HG03460 (cell line): Measurements from ENCODE around the gene SHB.

Experiments used
- ATAC-seq: cut with Tn5 transposase; IDR thresholded peaks from one replicate; pipeline ENCODE4 v1.9.1; 2021; ENCODE audit not compliant: unreplicated experiment

The SHB gene

DNA sequence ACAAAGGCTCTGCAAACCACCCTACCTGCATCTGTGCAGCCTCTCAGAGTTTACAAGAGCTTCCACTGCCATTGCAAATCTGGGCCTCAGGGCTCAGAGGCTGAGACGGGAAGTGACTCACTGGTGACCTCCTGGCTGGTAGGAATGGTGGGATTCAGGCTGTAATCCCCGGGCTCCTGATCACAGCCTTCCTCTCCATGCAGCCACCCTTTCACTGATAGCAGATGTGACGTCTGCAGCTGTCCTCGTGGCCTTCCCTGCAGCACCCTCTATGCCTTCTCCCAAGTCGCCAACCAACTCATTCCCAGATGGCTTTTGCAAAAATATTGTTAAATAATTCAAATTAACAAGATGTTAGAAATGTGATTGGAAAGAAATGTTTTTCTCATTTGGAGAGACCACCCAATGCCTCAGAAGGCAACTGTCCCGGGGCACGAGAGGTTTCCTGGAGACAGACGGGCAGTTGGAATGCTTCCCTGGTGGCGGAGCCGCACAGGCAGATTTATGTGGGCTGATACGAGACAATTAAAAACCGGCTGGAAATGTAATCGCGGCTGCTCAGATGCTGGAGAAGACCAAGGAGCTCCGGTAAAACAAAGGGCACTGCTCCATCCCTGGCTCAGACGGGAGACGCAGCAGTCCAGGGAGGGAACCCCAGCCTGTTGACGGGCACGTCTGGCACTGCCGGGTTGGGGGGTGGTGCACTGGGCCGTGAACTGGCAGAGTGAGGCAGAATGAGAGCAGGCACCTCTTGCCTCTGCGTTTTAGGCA lies 130.7 kb downstream of the SHB start:
- ATAC-seq, result no peak

DNA sequence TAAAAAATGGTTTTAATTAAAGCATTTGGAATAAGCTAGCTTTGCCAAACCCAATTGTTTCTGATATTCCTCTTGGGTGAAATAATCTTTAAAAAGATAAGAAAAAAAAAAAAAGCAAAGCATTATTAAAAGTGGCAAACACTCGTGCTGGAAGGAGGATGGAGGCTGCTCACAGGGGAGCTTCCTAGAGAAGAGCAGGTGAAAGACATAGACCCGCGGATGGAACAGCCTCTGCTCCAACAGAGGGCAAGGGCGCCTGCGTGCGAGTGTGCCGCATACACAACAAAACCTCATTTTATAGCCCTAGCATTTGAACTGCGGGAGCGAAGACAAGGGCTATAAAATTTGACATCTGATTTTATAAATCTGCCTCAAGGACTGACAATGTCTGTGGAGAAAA lies 131.7 kb downstream of the SHB start:
- ATAC-seq, result no peak

DNA sequence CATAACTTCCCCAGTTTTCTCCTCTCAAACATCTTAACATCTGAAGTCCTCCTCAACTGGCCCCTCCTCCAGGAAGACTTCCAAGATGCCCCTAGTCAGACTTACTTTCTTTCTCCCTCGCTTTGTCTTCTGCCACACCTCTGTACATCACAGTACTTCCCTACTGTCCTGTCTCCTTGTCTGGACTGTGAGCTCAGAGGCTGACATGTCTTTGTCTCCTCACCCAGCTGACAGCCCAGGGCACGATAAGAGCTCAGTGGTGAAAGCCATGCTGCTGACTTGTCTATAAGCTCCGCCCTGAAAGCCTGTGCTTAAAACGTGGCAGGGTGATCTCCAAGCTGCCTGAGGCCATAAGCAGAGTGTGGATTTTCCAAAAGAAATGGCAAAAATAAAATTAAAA lies 132.1 kb downstream of the SHB start:
- ATAC-seq, result no peak

DNA sequence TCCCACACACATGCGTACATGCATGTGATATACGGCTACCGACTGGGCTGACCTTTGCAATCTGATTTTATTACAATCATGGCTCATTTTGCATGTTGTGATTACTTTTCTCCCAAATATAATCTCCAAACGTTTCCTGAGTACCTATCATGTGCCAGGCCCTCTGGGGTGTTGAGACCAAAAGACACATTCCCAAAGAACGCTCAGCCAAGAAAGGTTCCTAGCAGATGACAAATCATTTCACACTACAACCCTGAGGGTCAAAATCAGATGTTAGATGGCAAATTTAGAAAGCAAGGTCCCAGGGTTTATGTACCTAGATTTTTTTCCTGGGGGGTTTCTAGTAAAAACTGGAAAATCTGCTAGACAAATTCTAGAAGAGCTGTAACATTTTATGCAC lies 132.7 kb downstream of the SHB start:
- ATAC-seq, result no peak

DNA sequence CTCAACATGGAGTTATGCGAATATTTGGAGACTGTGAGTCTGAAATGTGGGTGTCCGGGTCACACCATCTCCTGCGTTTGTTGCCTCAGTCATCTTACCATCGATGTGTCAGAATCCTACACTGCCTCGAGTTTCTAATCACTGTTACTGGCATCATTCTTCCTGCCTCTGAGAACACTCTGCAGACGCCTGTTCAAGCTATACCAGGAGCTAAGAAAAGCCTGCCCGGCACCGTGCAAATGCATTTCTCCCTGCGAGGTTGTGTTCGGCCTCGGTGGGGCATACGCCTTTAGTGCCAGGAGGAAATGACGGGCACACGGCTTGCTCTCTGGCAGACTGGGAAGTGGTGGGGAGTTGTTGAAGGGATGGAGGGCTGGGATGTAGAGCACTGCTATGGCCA lies 133.9 kb downstream of the SHB start:
- ATAC-seq, result no peak

DNA sequence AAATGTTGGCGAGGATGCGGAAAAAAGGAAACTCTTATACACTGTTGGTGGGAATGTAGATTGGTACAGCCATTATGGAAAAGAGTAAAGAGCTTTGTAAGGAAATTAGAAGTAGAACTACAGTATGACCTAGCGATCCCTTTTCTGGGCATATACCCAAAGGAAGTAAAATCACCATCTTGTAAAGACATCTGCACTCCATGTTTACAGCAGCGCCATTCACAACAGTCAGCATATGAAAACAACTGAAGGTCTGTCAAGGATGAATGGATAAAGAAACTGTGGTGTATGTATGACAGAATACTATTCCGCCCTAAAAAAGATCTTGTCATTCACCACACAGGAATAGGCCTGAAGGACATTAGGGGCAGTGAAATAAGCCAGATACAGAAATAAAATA lies 137.4 kb downstream of the SHB start:
- no peak for ATAC-seq

DNA sequence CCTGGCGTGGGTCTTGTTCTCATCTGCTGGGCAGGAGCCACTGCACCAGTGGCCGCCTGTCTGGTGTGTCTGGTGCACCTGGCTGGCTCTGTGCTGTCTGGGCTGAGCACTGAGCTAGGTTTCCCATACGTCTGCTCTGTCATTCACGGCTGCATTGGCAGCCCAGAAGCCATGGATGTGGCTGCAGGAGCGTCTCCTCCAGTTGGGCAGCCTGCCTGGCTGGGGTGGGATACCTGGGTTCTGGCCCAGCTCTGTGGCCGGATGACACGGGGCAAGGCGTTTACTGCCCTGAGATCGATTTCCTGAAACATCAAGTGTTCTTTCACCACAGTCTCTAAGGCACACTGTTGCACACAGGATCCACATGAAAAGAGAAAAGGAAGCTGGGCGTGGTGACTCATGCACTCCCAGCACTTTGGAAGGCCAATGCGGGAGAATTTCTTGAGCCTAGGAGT lies 139.6 kb downstream of the SHB start:
- ATAC-seq, result no peak

DNA sequence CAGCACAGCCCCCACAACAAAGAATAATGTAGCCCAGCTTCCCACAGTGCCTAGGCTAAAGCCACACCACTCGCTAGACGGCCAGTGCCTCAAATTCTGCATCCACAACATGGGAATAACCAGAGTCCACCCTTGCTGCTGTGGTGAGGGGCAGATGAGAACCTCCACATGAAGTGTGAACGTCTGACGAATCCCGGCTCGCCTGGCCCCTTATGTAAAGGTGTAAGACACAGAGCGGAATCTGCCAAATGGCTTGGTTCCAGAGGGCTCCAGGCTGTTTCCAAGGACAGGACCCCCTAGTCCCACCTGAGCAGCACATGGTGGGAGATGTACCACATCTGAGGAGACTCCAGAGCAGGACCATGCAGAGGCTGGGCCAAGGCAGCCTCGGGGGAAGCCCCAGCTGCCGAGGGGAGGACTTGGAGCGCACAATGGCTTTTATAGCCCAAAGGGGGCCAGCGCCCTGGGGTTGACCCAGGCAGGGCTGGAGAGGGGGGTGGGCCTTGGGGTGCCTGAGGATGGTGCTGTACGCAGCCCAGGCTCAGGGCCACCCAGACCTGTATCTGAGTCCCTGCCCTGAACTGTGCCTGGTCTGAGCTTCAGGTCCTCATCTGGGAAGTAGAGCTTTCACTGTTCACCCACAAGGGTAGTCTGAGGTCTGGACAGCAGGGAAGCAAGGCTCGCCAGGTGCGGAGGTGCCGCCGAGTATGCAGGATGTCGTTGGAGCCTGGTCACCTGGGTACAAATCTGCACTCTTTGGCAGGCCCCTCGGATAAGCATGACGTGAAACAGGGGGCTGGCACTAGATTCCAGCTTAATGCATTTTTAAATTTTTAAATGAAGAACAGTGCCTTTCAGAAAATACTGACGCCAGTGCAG lies 140.2 kb downstream of the SHB start:
- no peak for ATAC-seq

DNA sequence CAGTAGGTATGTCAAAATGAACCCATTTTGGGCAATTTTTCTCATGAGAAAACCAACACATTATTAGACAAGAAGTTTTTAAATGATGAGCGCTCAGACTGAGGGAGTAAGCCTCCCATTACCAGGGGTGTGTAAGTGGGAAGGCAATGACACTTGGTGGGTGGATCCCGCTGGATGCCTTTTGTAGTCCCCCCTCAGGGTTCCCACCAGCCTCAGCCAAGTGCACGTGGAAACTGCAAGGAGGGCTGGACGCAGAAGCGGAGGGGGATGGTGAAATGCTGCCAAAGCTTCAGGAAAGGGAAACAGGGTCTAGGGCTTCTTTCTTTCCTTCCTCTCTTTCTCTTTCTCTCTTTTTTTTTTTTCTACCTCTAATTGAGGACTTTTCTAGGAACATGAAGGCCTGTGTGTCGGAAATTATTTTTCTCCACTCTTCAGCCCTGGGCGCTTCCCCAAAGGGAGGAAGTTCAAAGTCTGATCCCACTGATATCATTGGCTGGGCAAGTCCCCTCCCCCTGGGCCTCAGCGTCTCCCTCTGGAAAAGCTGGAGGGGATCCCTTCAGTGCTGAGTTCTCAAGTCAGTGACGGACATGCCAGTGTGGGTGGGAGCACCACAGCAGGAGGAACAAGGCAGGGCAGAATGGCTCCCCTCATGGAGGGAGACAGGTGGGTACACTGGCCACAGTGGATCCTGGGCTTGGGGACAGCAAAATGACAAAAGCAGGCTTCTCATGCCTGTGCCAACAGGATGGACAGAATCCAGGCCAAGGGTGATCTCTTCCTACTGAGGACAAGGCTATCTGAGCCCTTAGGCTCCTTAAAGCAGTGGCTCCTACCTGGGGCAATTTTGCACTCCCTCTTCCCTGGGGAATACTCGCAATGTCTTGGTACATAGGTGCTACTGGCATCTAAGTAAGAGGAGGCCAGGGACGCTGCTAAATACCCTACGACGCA lies 141.2 kb downstream of the SHB start:
- ATAC-seq, result no peak

DNA sequence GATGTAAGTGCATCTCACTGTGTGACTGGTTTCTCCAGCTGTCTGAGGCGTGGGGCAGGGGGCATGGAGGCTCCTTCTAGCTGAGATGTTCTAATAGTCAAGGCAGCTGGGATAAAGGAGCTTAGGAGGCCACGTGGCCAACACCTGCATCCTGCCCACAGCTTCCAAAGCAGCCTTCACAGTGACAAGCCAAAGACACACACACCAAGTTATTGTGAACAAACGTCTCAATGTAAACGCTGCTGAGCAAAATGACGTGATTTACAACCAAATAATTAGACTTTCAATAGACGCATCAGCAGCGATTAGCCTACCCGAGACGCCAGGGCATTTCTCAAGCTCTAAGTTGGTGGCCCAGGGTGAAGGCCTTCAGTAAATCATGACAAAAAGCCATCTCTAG lies 141.9 kb downstream of the SHB start:
- ATAC-seq, result no peak

DNA sequence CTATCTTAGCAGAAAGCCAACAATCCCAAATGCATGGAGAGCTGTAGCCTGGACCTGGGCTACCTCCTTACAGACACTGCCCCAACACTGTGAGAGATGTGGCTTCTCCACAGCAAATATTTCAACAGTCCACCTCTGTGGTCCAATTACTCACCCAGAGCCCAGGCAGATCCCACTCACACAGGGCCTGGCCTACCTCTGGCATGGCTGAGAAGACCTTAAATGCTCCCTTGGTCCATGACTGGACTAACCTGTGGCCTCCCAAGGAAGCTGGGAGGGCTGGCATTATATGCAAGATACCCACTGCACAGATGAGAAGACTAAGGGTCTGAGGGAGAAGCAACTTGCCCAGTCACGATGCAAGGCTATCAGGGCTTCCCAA lies 142.3 kb downstream of the SHB start:
- ATAC-seq, result no peak

DNA sequence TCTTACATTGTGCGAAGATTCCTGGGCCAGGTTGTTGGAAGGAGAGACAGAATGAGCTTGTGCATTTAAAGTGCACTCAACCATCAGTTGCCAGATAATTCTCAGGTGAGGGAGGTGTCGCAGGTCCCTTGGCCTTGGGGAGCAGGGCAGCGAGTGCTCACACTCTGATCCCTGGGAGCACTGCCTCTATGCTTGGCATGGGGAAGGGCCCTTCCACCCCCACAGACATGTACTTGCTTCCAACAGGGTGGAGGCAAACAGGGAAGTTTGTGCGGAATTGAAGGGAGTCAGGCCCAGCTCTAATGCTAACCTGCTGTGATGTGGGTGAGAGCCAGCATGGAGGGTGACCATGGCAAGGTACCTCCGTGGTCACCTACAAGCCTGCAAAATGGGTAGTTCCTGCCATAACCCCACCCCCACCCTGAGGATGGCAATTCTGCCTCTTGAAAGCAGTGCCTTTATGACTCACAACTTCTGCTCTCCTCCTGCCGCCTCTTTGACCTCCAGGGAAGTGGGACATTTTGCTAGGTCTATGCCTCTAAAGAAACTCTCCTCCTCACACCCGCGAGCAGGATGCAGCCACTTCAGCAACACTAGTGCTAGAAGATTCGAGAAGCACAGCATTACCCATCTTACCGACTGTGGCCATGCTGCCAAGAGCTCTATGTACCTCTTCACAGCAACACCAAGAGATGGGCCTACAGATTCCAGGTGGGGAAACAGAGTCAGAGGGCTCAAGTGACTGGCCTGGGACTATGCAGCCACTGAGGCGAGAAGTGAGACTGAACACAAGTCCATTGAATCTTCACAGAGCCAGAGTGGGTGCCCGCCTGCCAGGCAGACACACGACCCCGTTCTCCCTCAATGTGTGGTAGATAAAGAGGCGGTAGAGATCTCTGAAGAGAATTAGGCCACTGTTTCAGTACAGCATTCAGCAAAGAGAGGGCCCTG lies 143.0 kb downstream of the SHB start:
- no peak for ATAC-seq

DNA sequence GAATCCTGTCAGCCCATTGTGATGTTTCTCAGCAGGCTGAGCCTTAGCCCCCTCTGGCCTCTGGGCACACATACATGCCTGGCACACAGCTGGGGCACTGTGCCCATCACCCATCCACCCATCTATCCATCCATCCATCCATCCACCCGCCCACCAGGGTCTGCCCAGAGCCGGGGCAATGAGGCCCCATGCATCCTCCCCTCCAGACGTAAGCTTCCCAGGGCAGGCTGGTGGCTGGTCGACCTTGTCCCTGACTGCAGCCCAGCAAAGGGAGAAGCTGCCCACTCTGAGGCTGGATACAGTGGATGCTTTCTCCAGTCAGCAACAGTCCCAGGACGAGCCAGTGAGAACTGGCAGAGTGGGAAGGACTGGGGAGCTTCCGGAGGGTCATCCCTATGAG lies 144.0 kb downstream of the SHB start:
- no peak for ATAC-seq

DNA sequence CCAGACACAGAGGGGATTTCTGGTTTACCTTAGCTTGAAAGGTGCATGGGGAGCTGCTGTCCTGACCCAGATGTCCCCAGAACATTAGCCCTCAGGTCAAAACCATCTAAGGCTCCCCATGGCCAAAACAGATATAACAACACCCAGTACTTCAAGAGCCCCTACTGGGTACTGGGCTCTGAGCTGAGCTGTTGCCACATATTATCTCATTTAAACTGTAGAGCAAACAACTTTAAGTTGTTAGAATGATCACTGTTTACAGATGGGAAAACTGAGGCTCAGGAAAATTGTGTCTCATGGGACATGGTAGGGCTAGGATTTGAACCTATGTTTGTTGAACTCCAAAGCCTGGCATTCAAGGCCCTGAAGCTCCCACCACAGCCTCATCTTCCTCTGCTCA lies 144.5 kb downstream of the SHB start:
- no peak for ATAC-seq

DNA sequence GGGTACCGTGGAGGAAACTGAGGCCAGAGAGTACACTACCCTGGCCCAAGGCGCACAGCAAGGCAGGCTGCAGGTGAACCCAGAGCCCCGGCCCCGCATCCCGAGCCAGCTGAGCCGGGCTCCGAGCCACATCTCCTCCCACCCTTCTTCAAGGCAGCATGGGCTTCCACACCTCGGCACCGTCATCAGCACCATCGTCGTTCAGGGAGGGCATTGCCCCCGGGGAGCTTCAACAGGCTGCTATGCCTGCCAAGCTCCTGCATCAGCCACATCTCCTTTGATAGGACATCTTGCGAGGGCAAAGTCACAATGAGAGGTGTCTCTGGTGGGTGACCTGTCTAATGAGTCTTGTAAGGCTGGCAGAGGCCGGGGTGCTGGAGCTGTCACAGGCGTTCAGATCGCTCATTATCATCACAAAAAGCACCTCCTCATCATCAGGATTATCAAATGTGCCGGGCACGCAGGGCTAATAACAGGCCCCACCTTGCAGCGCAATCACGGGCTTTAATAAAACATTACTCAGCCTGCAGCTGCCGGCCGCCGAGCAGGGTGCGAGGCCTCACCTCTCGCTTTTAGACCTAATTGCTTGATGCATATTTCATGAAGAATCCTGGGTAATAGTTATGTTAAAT lies 145.1 kb downstream of the SHB start:
- ATAC-seq, result no peak

DNA sequence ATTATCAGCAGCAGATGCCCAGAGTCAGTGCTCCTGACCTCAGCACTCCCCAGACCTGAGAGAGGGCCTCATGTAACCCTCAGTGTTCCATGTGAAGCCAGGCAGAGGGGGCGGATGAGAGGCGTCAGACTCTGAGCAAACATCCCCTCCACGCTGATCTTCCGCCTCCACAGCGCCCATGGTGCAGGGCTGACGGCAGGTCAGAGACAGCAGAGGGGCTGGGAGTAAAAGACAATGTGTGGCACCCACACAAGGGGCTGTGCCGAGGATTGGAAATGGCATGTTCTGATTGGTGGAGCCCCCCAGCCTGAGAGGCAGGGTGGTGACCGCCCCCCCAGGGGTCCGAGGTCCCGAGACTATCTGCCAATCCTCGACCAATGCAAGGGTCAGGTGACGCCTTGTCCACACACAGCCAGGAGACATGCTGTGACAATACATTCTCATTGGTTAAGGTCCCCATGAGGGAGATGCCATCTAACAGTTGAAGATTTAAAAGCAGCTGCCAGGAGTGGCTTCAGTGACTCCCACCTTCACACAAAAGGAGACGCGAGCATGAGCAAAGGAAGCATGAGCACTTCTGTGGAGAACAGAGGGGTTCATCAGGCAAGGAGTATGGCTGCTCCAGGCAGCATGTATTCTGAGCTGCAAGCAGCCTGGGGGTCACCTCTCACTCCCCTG lies 145.8 kb downstream of the SHB start:
- ATAC-seq, result no peak

DNA sequence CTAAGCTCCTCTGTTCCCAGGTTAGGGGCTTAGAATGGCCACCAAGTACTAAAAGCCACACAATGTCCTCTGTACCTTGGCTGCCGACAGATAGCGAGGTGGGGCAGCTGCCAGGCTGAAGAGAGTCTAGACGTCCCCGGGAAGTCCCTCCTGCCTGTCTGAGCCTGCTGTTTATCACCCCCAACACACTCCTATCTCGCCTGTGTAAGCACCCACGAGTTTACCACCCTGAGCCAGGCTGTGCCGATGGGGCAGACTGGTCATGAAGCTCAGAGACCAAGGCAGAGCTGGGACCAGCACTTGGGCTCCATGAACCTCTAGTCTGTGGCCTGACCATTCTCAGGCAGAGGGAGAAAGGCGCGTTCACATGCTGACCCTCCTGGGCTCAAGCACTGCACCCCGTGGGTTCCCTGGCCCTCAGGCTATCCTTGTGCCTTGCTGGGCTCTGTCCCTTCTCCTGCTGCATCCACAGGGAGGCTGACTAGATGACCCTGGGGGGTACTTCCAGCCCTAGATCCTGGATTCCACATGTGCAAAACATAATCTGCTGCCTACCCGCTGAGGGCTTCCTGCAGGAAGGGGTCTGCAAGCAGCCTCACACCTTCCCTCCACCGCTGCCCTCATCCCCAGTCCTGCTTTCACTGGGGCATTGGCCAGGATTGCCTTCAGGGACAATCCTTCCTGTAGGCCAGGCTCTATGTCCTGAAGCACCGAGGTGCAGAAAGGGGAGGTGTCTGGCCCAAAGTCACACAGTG lies 146.5 kb downstream of the SHB start:
- no peak for ATAC-seq

DNA sequence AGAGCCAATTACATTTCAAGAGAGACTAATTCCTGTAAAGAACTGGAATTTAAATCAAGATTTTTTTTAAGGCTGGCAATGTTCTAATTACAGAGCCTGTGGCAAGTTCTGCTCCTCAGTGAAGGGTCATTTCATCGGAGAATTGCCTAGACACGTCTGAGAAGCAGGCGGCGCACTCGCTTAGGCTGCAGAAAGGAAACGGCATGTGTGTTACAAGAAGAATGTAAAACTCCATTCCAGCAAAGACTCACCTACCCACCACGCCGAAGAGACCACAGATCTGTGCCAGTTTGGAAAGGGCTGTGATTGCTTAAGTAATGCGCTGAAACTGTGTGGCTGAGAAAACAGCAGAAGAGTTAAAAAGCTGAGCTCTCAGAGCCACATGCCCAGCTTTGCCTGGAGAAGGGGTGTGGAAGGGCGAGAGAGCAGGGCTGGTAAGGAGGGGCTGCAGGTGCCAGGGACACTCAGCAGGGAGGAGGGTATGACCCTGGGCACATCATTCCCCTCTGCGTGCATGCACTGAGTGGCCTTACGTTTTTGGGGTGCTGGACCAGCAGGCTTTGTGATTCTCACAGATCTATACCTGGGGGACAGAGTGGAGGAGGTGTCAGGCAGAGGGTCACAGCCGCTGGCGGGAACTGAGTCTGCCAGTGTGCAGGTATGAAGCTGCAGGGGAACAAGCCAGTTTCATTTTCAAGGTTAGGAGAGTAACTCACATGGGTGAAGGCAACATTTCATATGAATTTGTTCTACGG lies 147.3 kb downstream of the SHB start:
- ATAC-seq, result no peak
